ENCODE measurements around the gene JKAMP.

- TF ChIP-seq CTCF (IDR thresholded peaks at IDR 0.05; ENCODE audit: low read depth, low read length, missing input control) (no peak), ATF3 (IDR thresholded peaks at IDR 0.05) (no peak), FOXA1 (IDR thresholded peaks at IDR 0.05) (no peak), RAD21 (IDR thresholded peaks at IDR 0.05) (no peak), JUND (IDR thresholded peaks at IDR 0.05) (no peak), TAF1 (conservative IDR thresholded peaks at IDR 0.05) (no peak), SP1 (IDR thresholded peaks at IDR 0.05) (no peak), EGR1 (IDR thresholded peaks at IDR 0.05; ENCODE audit: low read depth in 2 of 2) (no peak)
Observed at GRCh38 chr14:59455411-59455810, 28.9 kb upstream of the JKAMP start.
